GM18508 (cell line): ENCODE data around the gene C1QTNF6.
"Not testable (repeated sequence)": the region's sequence is repeated elsewhere in the genome, so short reads cannot be mapped to it uniquely, and the experiment has no call there.

Experiments used
- ATAC-seq: cut with Tn5 transposase; IDR thresholded peaks from one replicate; pipeline ENCODE4 v1.9.1; 2021; ENCODE audit warnings: moderate number of reproducible peaks; ENCODE audit not compliant: insufficient read depth, unreplicated experiment

Gene C1QTNF6

GRCh38 chr22:37179622-37180420, 8.2 kb downstream of the C1QTNF6 start:
- ATAC-seq, result no peak

DNA sequence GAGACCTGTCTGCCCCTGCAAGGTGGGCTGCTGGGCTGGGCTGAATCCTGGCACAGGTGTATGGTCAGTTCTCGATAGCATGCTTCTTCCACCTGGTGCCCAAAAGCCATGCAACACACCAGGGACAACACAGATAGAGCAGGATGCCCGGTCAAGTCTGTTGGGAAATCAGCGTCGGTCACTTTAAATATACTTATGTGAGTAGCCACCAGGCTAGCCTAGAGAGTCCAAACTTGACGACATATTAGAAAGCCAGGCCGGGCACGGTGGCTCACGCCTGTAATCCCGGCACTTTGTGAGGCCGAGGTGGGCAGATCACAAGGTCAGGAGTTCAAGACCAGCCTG, 8.9 kb downstream of the C1QTNF6 start:
- no peak for ATAC-seq

DNA sequence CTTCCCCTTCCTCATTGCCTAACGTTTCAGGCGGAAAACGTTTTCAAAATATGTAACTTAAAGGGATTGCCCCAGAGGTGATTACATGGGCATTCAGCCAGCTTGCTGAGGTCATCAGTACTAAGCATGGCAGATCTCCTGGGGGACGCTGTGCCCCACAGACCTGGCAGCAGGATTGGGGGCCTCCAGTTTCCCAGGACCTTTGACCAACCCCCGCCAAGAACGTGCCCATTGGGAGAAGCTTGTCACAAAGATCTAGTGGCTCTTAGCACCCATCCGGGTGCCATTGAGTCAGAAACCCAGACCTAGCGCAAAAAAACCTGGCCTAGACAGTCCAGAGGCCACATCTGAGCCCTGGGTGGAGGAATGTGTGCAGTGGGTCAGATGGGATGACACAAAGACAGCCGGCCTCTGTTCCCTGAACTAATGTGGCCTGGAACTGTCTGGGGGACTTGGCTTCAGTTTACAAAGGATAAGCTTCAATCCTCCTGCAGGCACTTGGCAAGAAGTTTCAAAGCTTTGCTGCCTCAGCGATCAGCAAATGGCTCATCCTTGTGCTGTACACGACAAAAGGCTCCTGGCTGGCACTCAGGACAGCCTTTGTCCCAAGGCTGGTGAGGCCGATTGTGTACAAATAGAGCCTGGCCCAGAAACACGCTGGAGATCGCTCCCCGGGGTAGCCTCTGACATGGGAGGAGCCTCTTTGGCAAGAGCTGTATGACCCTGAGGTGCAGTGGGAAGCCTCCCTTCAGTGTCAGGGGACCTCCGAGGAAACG, 9.5 kb downstream of the C1QTNF6 start:
- no peak for ATAC-seq

GRCh38 chr22:37177755-37178154, 10.3 kb downstream of the C1QTNF6 start:
- no peak for ATAC-seq

DNA sequence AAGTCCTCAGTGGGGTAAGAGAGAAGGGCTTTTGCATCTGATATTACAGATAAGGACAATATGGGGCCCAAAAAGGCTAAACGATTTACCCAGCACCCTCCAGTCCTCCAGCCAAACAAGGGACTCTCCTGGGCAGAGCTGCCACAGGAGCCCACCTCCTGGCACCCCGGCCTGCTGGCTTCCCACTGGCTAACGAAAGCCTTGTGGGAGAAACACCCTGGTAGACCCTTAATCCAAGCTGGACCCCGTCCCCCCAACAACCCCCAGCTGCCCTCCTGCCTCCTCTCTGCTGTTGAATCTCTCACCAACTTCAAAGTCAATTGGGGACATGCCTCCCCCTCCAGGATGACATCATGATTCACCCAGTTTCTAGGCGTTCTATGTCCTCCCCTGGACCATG, 10.8 kb downstream of the C1QTNF6 start:
- no peak for ATAC-seq

- no peak for ATAC-seq
These were observed 11.5 kb downstream of the C1QTNF6 start for GRCh38 chr22:37176464-37177061.

DNA sequence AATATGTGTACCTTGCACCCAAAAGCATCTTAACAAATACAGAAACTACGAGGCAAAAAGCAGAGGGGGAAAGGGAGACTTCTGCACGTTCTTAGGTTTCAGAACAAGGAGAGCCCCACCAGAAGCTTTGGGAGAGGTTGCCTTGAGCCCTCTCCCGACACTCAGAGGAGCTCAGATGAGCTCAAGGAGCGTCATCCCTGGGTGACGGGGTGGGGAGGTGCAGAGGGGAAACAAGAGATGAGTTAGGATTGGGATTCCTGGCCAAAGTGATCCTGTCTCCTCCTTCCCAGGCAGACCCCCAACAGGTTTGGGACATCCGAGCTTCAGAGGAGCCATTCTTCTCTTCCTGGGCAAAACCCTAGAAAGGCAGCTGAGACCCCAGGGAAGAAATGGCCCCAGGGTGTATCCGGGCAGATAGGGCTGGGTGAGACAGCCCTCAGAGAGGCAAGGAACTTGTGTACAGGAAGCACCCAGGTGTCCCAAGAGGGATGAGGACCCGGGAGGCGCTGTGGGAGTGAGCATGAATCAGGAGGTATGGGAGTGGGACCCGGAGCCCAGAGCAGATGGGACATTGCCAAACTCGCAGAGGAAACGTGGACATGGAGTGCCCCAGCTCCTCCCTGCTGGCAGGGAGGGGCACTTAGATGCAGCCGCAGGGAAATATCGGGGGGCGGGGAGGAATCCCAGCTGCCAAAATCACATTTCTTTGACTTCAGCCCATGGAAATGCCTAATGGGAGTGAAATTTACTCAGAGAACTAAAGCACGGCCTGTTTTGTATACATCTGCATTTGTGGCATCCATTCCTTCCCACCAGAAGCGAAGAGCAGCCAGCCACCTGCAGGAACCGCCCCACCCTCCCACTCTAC, 12.4 kb downstream of the C1QTNF6 start:
- no peak for ATAC-seq

GRCh38 chr22:37174964-37175363, 13.1 kb downstream of the C1QTNF6 start:
- ATAC-seq, result no peak

DNA sequence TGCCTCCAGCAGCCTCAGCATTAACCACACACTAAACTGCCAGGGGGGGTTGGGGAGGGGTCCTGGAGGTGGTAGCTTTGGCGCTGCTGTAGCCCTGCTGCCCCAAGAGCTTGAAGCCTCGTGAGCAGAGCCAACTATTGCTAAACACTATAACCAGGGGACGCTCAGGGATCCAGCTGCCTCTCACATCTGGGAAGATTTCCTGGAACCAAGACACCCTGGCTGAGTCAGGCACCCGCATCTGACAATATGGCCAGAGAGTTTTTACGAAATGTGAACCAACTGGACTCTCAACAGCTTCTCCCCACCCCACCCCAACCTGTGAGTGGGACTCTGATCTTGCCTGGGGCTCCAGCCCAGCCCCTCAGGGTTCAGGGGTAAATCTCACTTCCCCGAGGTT, 14.3 kb downstream of the C1QTNF6 start:
- ATAC-seq, result no peak

DNA sequence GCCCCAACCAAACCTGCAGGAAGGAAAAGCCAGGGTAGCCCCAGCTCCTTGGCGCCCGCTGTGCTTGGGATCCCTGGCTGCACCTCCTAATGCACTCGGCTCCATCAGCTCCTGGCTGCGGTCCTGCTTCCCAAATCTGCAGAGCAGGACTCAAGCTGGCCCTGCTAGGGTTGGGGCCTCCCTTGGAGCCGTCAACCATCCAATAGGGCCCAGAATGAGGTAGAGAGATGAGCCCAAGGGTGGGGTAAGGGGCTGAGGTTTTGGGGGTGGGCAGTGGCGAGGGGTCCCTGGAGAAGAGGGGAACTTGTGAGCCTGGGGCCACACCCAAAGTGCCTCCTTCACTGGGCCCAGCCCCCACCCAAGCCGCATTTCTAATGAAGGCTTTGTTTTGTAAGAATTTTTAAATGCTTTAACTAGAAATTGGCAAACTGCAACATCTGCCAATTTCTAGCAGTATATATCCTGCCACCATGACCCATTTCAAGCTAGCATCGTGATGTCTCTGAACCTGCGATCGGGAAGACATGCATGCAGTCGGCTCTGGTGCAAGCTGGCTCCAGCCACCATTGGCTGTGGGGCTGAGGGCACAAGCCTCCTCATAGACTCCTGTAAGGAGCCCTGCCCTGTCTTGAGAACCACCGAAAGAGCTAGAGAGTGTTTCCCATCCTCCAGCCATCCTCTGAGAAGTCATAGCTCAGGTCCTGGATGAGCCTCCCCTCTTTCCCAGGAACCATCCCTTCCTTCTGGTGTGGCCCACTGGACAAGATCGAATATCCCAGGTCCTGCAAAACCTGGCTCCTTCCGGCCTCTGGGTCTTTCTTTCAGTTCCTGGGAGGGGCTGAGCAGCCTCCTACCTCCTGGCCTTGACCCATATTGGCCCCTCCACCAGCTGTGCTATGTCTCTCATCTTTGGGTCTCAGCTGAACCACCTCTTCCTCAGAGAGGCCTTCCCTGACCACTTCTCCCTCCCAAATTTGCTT, 15.5 kb downstream of the C1QTNF6 start:
- ATAC-seq, result no peak

GRCh38 chr22:37171662-37172061, 16.4 kb downstream of the C1QTNF6 start:
- no peak for ATAC-seq

DNA sequence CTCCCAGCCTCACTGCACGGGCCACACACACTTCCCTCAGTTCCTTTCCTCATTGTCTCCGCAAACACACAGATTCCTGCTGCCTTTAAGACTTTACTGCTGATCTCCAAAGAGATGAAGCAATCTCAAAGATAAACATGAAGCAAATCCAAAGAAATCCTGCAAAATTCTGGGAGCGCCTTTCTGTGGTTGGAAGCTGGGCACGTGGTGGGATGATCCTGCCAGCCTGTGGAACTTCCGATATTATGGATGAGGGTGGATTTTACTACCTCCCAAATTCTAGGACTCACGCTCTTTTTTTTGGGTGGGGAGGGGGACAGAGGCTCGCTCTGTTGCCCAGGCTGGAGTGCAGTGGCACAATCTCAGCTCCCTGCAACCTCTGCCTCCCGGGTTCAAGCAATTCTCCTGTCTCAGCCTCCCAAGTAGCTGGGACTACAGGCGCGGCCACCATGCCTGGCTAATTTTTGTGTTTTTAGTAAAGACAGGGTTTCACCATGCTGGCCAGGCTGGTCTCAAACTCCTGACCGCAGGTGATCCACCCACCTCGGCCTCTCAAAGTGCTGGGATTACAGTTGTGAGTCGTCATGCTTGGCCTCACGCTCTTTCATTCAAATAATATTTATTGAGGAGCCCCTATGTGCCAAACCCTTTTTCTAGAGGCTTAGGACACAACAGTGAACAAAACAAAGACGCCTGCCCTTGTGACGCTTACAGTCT, 17.2 kb downstream of the C1QTNF6 start:
- not testable (repeated sequence) for ATAC-seq

- ATAC-seq, result no peak
These were observed 17.9 kb downstream of the C1QTNF6 start for GRCh38 chr22:37169947-37170688.

DNA sequence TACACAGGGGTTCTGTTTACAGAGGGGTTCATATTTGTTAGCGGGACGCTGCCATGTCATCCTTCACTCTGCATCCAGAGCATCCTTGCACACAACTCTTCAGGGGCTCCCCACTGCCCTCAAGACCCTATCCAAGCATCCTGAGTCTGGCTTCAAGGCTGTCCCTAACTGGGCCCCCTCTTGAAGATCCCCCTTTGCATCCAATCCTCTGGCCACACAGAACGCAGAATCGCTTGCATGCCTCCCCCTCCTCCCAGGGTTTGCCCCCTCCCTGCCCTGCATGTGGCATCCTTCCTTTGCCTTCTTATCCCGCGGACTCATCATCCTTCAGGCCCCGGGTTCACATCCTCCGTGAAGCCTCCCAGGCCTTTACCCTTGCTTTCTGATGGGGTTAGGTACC, 18.6 kb downstream of the C1QTNF6 start:
- no peak for ATAC-seq

GRCh38 chr22:37167981-37168647, 19.9 kb downstream of the C1QTNF6 start:
- ATAC-seq, result no peak

- no peak for ATAC-seq
These were observed 20.7 kb downstream of the C1QTNF6 start for GRCh38 chr22:37167176-37167980.

- ATAC-seq, result no peak
These were observed 21.4 kb downstream of the C1QTNF6 start for GRCh38 chr22:37166675-37167066.
